Peyer's patch (tissue), 4 donors: Measurements from ENCODE around the gene NMBR.

Experiments
- CTCF ChIP-seq, 6 experiments: fragments of 450-650 bp in 4 of 6; fragments of 200-600 bp in 2 of 6; sonication (generic) in 1 of 6; IDR thresholded peaks; one replicate each; pipeline ENCODE4 v1.5.1; 2017 to 2019; ENCODE audit warnings: antibody characterized with exemption in 6 of 6, mild to moderate bottlenecking in 3 of 6, moderate library complexity in 1 of 6
- POLR2A ChIP-seq, 2 donors: fragments of 450-650 bp; IDR thresholded peaks; one replicate each; pipeline ENCODE4 v1.5.1; 2017; ENCODE audit warnings: antibody characterized with exemption in 2 of 2, mild to moderate bottlenecking in 2 of 2, moderate library complexity in 2 of 2

GRCh38 chr6:142079130-142079529 is 67.8 kb downstream of the NMBR start:
- no peak for TF ChIP-seq CTCF (IDR thresholded peaks at IDR 0.05)
- TF ChIP-seq POLR2A (IDR thresholded peaks at IDR 0.05): no peak
